ENCODE measurements around the gene ACER3.

ACER3 gene

DNA sequence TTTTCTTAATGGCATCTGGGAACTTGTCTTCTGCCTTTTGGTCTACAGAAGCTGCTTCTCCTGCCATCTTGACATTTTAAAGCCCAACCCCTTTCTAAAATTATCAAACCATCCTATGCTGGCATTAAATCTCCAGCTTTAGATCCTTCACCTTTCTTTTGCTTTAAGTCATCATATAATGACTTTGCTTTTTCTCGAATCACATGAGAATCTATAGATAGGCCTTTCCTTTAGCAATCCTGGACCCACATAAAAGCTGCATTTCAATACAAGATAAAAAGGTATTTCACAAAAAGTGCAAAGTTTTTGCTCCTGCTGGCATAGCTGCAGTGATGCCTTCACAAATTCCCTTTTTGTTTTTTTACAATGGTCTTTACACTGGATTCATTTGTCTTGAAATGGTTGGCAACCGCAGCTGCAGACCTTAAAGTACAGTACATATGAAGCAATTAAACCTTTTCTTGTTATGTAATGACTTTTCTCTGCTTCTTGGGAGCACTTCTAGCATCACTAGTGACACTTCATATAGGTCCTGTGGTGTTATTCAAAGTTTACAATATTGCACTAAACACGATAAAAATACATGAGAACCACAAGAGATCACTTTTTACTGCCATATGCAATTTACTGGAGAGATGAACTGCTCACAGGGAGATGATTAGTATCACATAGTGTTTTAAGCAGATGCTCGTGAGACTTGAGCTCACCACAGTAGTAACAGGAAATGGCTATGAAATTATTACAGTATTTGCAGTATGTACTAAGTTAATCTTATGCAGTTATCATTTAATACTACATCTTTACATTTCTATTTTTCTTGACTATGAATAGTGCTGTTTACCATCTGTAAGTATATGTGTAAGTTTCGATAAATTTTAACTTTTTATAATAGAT is 41.6 kb downstream of the ACER3 start:
- peaks cover 5% of the 10 kb centered on the region for H3K36me3 ChIP-seq (ENCODE audit: control insufficient read depth, insufficient read depth, low read length, severe bottlenecking)
- DNase-seq (ENCODE audit: low read depth), result no peak
- H3K4me1 ChIP-seq (ENCODE audit: control insufficient read depth, insufficient read depth, low read length), result no peaks in the 10 kb centered on the region
- no peak overlapping the region for H3K9ac ChIP-seq (ENCODE audit: low read length)
- H3K9me3 ChIP-seq (ENCODE audit: control insufficient read depth, low read length), result peaks cover 7% of the 10 kb centered on the region
- H3K27me3 ChIP-seq (replicated peaks; ENCODE audit: control insufficient read depth, insufficient read depth, low read length), result no peaks in the 10 kb centered on the region
- H3K4me3 ChIP-seq (ENCODE audit: low read length), result no peak overlapping the region

DNA sequence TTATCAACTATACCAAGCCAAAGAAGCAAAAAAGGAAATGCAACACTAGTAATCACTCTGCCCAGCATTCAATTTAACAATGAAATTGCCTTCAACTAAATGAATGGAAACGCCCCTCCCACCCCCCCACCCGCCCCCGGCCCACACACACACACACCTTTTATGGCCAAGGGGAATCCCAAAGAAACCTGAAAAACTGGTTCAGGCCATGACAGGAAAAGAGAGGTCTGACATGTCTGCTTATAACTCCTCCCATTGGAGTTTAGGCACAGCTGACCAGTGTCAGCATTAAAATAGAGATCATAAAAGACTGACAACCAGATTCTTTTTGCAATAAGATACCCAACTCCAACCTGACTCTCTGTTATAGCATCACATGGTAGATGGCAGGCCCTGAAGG is 42.6 kb downstream of the ACER3 start:
- H3K9ac ChIP-seq (ENCODE audit: low read length), result no peak overlapping the region
- H3K4me1 ChIP-seq (ENCODE audit: control insufficient read depth, insufficient read depth, low read length), result no peaks in the 10 kb centered on the region
- peaks cover 7% of the 10 kb centered on the region for H3K9me3 ChIP-seq (ENCODE audit: control insufficient read depth, low read length)
- H3K36me3 ChIP-seq (ENCODE audit: control insufficient read depth, insufficient read depth, low read length, severe bottlenecking), result peaks cover 5% of the 10 kb centered on the region
- H3K4me3 ChIP-seq (ENCODE audit: low read length), result no peak overlapping the region
- no peaks in the 10 kb centered on the region for H3K27me3 ChIP-seq (replicated peaks; ENCODE audit: control insufficient read depth, insufficient read depth, low read length)
- no peak for DNase-seq (ENCODE audit: low read depth)

DNA sequence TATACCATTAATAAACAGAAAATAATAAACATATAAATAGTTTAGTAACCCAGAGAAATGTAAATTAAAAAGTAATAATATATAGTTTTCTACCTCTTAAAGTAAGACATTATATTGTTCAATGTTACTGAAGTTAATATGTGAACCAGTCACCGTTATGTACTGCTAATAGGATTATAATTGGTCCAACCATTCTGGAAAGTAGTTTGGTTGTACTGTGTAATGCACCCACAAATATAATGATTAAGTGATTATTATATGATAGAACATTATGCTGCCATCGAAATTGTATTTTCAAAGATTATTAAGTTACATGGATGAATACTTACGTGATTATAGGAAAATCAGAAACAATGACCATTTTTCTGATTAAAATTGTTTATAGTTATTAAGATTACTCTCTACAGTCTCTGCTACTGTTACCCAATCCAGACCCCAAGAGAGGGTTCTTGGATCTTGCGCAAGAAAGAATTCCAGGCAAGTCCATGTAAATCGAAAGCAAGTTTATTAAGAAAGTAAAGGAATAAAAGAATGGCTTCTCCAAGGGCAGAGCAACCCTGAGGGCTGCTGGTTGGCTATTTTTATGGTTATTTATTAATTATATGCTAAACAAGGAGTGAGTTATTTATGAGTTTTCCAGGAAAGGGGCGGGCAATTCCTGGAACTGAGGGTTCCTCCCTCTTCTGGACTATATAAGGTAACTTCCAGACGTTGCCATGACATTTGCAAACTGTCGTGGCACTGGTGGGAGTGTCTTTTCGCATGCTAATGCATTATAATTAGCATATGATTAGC is 50.1 kb downstream of the ACER3 start:
- peak; percentile 51 for DNase-seq (ENCODE audit: low read depth)

DNA sequence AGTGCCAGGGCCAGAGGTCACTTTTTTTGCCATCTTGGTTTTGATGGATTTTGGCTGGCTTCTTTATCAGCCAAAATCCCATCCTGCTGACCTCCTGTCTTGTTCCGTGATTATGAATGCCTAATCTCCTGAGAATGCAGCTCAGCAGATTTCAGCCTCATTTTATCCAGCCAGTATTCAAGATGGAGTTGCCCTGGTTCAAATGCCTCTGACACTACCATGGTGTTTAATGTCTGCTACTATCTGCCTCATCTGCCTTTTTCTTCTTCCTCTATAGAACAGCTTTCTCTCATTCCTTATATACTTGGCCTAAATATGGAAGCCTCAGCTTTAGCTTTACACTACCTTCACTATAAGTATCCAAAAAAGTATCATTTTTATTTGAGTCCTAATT is 50.7 kb downstream of the ACER3 start:
- Histone ChIP-seq H3K9ac (ENCODE audit: low read length) (peak overlapping the region; percentile 60), H3K4me1 (ENCODE audit: control insufficient read depth, insufficient read depth, low read length) (peaks cover 17% of the 10 kb centered on the region), H3K4me3 (ENCODE audit: low read length) (peak overlapping the region; percentile 74), H3K9me3 (ENCODE audit: control insufficient read depth, low read length) (peaks cover under 1% of the 10 kb centered on the region), H3K36me3 (ENCODE audit: control insufficient read depth, insufficient read depth, low read length, severe bottlenecking) (peaks cover 5% of the 10 kb centered on the region), H3K27me3 (replicated peaks; ENCODE audit: control insufficient read depth, insufficient read depth, low read length) (no peaks in the 10 kb centered on the region)
- DNase-seq (ENCODE audit: low read depth), result no peak

More for the DNA sequence above, 50.1 kb downstream of the ACER3 start:
- Histone ChIP-seq H3K36me3 (ENCODE audit: control insufficient read depth, insufficient read depth, low read length, severe bottlenecking) (peaks cover 5% of the 10 kb centered on the region), H3K4me1 (ENCODE audit: control insufficient read depth, insufficient read depth, low read length) (peaks cover 17% of the 10 kb centered on the region), H3K9me3 (ENCODE audit: control insufficient read depth, low read length) (peaks cover 7% of the 10 kb centered on the region), H3K4me3 (ENCODE audit: low read length) (peak overlapping the region; percentile 74), H3K9ac (ENCODE audit: low read length) (peak overlapping the region; percentile 60), H3K27me3 (replicated peaks; ENCODE audit: control insufficient read depth, insufficient read depth, low read length) (no peaks in the 10 kb centered on the region)

DNA sequence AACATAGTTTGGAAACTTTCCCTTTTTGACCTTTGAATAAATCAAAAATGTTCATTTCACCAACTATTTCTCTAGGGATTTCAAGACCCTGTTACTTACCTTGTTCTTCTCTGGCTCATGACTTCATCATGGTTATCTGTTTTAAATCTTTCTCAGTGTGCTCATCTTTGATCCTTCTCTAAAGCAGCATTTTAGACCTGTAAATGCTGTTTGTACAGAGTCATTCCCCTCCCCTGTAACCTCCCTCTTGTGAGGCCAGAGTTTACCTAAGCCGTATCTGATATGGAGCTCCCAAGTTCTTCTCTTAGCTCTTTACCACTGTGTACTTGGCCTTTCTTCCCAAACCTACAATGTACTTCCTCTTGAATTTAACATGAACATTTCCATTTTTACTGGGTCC is 56.0 kb downstream of the ACER3 start:
- no peaks in the 10 kb centered on the region for H3K27me3 ChIP-seq (replicated peaks; ENCODE audit: control insufficient read depth, insufficient read depth, low read length)
- DNase-seq (ENCODE audit: low read depth), result no peak
- no peak overlapping the region for H3K9ac ChIP-seq (ENCODE audit: low read length)
- no peaks in the 10 kb centered on the region for H3K9me3 ChIP-seq (ENCODE audit: control insufficient read depth, low read length)
- peaks cover 5% of the 10 kb centered on the region for H3K36me3 ChIP-seq (ENCODE audit: control insufficient read depth, insufficient read depth, low read length, severe bottlenecking)
- no peak overlapping the region for H3K4me3 ChIP-seq (ENCODE audit: low read length)
- peaks cover 22% of the 10 kb centered on the region for H3K4me1 ChIP-seq (ENCODE audit: control insufficient read depth, insufficient read depth, low read length)

DNA sequence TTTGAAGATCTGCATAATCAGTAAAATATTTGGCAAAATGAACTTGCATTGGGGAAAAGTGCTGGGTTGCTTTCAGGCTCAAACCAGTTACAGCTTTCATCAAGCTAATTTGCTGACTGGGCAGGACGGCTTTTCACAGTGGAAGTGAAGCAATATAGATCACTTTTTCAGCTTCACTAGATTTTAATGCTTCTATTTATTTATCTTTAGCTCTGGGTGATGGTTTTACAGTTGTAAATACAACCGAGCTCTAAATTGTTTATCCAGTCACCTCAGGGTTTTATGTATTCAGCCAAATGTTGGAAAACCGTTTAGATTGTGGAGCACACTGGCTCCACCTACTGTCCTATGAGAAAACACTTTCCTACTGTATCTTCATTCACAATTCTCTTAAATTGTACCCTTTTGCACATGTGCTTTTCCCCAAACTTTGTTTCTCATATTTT is 58.2 kb downstream of the ACER3 start:
- Histone ChIP-seq H3K36me3 (ENCODE audit: control insufficient read depth, insufficient read depth, low read length, severe bottlenecking) (peaks cover 5% of the 10 kb centered on the region), H3K9ac (ENCODE audit: low read length) (peak overlapping the region; percentile 77), H3K9me3 (ENCODE audit: control insufficient read depth, low read length) (no peaks in the 10 kb centered on the region), H3K27me3 (replicated peaks; ENCODE audit: control insufficient read depth, insufficient read depth, low read length) (no peaks in the 10 kb centered on the region), H3K4me1 (ENCODE audit: control insufficient read depth, insufficient read depth, low read length) (peaks cover 17% of the 10 kb centered on the region), H3K4me3 (ENCODE audit: low read length) (peak overlapping the region; percentile 73)
- peak; percentile 88 for DNase-seq (ENCODE audit: low read depth)

DNA sequence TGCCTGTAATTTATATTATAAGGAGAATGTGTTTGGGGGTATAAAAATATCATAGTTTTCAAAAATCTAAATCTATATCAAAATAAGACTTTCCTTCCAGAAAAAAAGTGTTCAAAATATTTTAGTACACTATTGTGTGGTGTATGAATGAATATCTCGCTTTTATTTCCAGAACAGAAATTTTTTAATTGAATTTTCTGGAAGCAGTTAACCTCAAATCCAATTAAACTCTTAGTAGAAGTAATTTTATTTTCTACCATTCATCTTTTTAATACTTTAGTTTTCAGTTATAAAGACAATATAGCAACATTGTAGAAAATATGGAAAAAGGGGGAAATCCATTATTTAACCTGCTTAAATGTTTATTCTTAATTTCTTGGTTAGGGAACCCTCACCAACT is 58.7 kb downstream of the ACER3 start:
- Histone ChIP-seq H3K4me1 (ENCODE audit: control insufficient read depth, insufficient read depth, low read length) (peaks cover 17% of the 10 kb centered on the region), H3K9ac (ENCODE audit: low read length) (peak overlapping the region; percentile 77), H3K27me3 (replicated peaks; ENCODE audit: control insufficient read depth, insufficient read depth, low read length) (no peaks in the 10 kb centered on the region), H3K9me3 (ENCODE audit: control insufficient read depth, low read length) (no peaks in the 10 kb centered on the region), H3K36me3 (ENCODE audit: control insufficient read depth, insufficient read depth, low read length, severe bottlenecking) (peaks cover 5% of the 10 kb centered on the region), H3K4me3 (ENCODE audit: low read length) (no peak overlapping the region)
- no peak for DNase-seq (ENCODE audit: low read depth)

DNA sequence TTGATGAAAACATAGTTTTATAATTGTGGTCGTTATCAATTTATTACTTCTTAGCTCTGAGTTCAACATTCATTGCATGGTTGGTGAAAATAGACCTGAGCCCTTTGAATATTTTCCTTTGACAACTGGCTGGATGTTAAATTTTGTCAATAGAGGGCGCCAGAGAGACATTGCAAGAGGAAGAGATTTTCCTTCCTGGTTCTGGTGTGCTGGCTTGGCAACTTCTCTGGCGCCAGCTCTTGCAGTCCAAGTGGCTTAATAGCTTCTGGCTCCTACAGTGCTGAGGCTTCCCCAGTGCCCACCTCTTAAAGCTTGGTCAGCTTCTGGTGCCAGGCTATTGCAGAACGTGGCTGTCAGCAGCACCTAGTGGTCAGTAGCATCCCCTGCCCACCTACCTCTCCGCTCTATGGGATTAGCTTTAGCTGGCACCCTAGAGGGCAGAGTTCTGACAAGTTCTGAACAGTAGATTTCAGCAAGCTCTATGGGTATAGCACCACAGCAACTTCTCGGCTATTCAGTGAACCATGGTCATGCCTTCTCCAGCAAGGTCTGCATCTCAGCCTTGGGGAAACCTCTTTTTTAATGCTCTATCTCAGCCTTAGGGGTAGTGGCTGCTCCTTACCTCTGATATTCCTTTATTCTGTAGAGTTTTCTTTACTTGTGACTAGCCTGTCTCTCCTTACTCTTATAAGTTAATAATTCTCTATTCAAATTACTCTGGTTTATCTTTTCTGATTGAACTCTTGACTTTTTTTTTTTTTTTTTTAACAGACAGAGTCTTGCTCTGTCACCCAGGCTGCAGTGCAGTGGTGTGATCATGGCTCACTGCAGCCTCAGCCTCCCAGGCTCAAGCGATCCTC is 59.4 kb downstream of the ACER3 start:
- no peaks in the 10 kb centered on the region for H3K27me3 ChIP-seq (replicated peaks; ENCODE audit: control insufficient read depth, insufficient read depth, low read length)
- H3K4me1 ChIP-seq (ENCODE audit: control insufficient read depth, insufficient read depth, low read length), result peaks cover 17% of the 10 kb centered on the region
- DNase-seq (ENCODE audit: low read depth), result peak; percentile 95
- peaks cover 5% of the 10 kb centered on the region for H3K36me3 ChIP-seq (ENCODE audit: control insufficient read depth, insufficient read depth, low read length, severe bottlenecking)
- H3K4me3 ChIP-seq (ENCODE audit: low read length), result no peak overlapping the region
- no peaks in the 10 kb centered on the region for H3K9me3 ChIP-seq (ENCODE audit: control insufficient read depth, low read length)
- H3K9ac ChIP-seq (ENCODE audit: low read length), result peak overlapping the region; percentile 77

DNA sequence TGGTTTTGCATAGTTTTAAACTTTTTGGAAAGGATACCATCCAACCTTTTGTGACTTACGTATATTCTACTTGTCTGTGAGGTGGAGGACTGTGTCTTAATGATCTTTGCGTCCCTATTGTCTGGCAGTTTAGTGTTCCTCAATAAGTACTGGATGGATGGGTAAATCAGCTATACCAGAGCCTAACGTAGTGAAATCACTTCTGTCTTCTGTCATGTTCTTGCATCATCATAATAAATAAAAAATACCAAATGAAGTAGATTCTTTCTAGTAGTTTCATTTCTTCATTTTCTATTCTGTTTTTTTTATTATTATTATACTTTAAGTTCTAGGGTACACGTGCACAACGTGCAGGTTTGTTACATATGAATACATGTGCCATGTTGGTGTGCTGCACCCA is 66.4 kb downstream of the ACER3 start:
- Histone ChIP-seq H3K27me3 (replicated peaks; ENCODE audit: control insufficient read depth, insufficient read depth, low read length) (no peaks in the 10 kb centered on the region), H3K36me3 (ENCODE audit: control insufficient read depth, insufficient read depth, low read length, severe bottlenecking) (peaks cover 4% of the 10 kb centered on the region), H3K4me1 (ENCODE audit: control insufficient read depth, insufficient read depth, low read length) (no peaks in the 10 kb centered on the region), H3K9me3 (ENCODE audit: control insufficient read depth, low read length) (no peaks in the 10 kb centered on the region), H3K9ac (ENCODE audit: low read length) (no peak overlapping the region), H3K4me3 (ENCODE audit: low read length) (no peak overlapping the region)
- DNase-seq (ENCODE audit: low read depth), result no peak

DNA sequence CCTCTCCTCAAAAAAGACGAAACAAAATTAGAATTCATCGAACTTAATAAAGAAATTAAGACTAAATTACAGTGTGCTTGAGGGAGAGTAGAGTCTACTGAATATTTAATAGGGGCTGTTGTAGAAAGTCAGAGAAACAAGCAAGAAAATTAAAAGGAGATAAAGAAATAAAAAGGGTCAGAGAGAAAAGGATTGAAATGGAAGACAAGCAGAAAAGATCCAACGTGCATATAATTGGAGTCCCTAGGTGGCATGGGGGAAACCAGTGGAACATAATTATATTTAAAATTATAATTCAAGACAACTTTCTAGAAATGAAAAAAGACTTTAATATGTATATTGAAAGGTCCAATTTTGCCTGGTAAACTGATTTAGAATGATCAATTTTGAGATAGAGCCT is 74.3 kb downstream of the ACER3 start:
- Histone ChIP-seq H3K9me3 (ENCODE audit: control insufficient read depth, low read length) (peaks cover 19% of the 10 kb centered on the region), H3K4me3 (ENCODE audit: low read length) (peak overlapping the region; percentile 33), H3K9ac (ENCODE audit: low read length) (no peak overlapping the region), H3K4me1 (ENCODE audit: control insufficient read depth, insufficient read depth, low read length) (no peaks in the 10 kb centered on the region), H3K27me3 (replicated peaks; ENCODE audit: control insufficient read depth, insufficient read depth, low read length) (no peaks in the 10 kb centered on the region), H3K36me3 (ENCODE audit: control insufficient read depth, insufficient read depth, low read length, severe bottlenecking) (peaks cover 32% of the 10 kb centered on the region)
- DNase-seq (ENCODE audit: low read depth), result peak; percentile 4

Measured in adipocyte (in vitro differentiated cells).